ENCODE measurements around the gene CD247. TPM values are rescaled to one million over a fixed set of nuclear protein-coding genes. Genes with fewer than 3 reads are reported as not detected.

CD247 gene
- total and polyA plus RNA-seq, 9 of the 15 experiments (the other 6 are each of a cell fraction or from before 2014, with no cell fraction given): 0.08 to 0.42 (median 0.28) TPM; not detected in 5

DNA sequence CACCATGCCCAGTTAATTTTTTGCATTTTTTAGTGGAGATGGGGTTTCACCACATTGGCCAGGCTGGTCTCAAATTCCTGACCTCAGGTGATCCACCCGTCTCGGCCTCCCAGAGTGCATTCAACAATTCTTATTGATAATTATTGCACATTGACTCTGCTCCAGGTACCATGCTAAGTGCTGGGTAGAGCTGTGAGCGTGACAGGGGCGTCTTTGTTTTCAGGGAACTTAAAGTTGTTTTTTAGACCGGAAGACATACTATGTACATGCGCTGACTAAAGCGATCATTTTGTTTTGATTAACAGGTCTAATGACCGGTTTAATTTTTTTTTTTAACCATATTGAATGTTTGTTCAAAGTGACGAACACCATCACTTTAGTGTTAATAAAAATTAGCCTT, 4.0 kb downstream of the CD247 start:
- 52% methylated on average over 9 of the region's 9 CpGs for WGBS (ENCODE audit: insufficient coverage, low coverage, missing lambda C conversion rate)

More for the DNA sequence above, 4.0 kb downstream of the CD247 start:
- no peak for FAIRE-seq
- Histone ChIP-seq H3K9ac (ENCODE audit: insufficient read depth in 1 of 2, low read depth in 2 of 2, low read length in 2 of 2) (no peak overlapping the region), H3K9me1 (ENCODE audit: control insufficient read depth, insufficient read depth, low read length) (no peaks in the 10 kb centered on the region), H3K27me3 (ENCODE audit: control insufficient read depth in 2 of 2, insufficient read depth in 2 of 2, low read length in 2 of 2) (peaks cover 26 to 29% of the 10 kb centered on the region in 2 experiments), H3K79me2 (ENCODE audit: control insufficient read depth, insufficient read depth, low read length) (no peaks in the 10 kb centered on the region), H3K27ac (ENCODE audit: extremely low read depth, low read depth, low read length) (no peak overlapping the region), H3K4me3 (no peak overlapping the region), H3K9me3 (replicated peaks; ENCODE audit: control insufficient read depth, insufficient read depth, low read depth, low read length) (no peaks in the 10 kb centered on the region), H2AFZ (ENCODE audit: low read depth, low read length) (no peak overlapping the region), H3K36me3 (ENCODE audit: control insufficient read depth, insufficient read depth, low read length) (no peaks in the 10 kb centered on the region), H3K4me2 (ENCODE audit: insufficient read depth, low read length) (no peak overlapping the region), H3K4me1 (replicated peaks in 1 of 2; ENCODE audit: control insufficient read depth in 2 of 2, insufficient read depth in 2 of 2, low read length in 2 of 2) (peaks cover 9 to 12% of the 10 kb centered on the region in 2 experiments; a peak in 4 of 5 replicates), H4K20me1 (replicated peaks; ENCODE audit: control insufficient read depth, insufficient read depth, low read length) (no peaks in the 10 kb centered on the region)
- CTCF ChIA-PET (ENCODE audit: low intra/inter-chr PET ratio): no interaction called here
- POLR2A ChIA-PET: interaction anchor here (1.3 to 1.9 kb wide), 3 partner anchors 9 to 39 kb away, joined by 3 to 7 read pairs (median 3); partner anchors contain the start of gene CREG1
- TF ChIP-seq ZNF512 (tag; IDR thresholded peaks at IDR 0.05): no peak
- peak; percentile 66 for TF ChIP-seq CBX2 (IDR thresholded peaks at IDR 0.05; ENCODE audit: insufficient read depth, low read length, poor library complexity, severe bottlenecking)
- no TSS peak for BruUV-seq (replicated peaks)
- DNase-seq (ENCODE audit: extremely low read depth in 1 of 4, low spot score in 3 of 4): no peak
- intact Hi-C loops (cut with micrococcal nuclease) (no loop called here), in situ Hi-C loops (cut with MboI) (no loop called here)
- ATAC-seq: no peak
